Mesenchymal stem cell (in vitro differentiated cells and primary cell): ENCODE data around the gene P3H3.
A peak's percentile ranks its signal among the peaks of the same experiment; 100 is the strongest.

Experiments used
- DNase-seq: peaks from one replicate; pipeline ENCODE4 v3.0.0-alpha.2; 2013
- H2AFZ ChIP-seq: one replicate; pipeline ENCODE4 v1.6.1; 2013; ENCODE audit warnings: low read depth, mild to moderate bottlenecking, control low read depth, inconsistent platforms, low read length, moderate library complexity
- H2AK5ac ChIP-seq: 2 replicates; pipeline ENCODE4 v1.6.1; 2013; ENCODE audit warnings: low read length, moderate library complexity, mild to moderate bottlenecking, inconsistent platforms; ENCODE audit not compliant: severe bottlenecking
- H2BK120ac ChIP-seq: one replicate; pipeline ENCODE4 v1.6.1; 2013; ENCODE audit warnings: low read depth, mild to moderate bottlenecking, inconsistent platforms, low read length, moderate library complexity
- H2BK12ac ChIP-seq, 2 experiments: one replicate each; pipeline ENCODE4 v1.6.1; 2013; ENCODE audit warnings: inconsistent platforms in 2 of 2, low read length in 2 of 2, mild to moderate bottlenecking in 2 of 2, moderate library complexity in 2 of 2, control low read depth in 1 of 2
- H2BK15ac ChIP-seq: one replicate; pipeline ENCODE4 v1.6.1; 2013; ENCODE audit warnings: mild to moderate bottlenecking, low read depth, inconsistent platforms; ENCODE audit not compliant: poor library complexity, severe bottlenecking
- H2BK5ac ChIP-seq: 2 replicates; pipeline ENCODE4 v1.6.1; 2013; ENCODE audit warnings: low read depth, mild to moderate bottlenecking, low read length, control low read depth, inconsistent platforms; ENCODE audit not compliant: poor library complexity, severe bottlenecking
- H3K14ac ChIP-seq, 2 experiments: one replicate each; pipeline ENCODE4 v1.6.1; 2013; ENCODE audit warnings: inconsistent platforms in 2 of 2, low read length in 2 of 2, control low read depth in 1 of 2, mild to moderate bottlenecking in 1 of 2, moderate library complexity in 1 of 2
- H3K18ac ChIP-seq, 2 experiments: one replicate each; pipeline ENCODE4 v1.6.1; 2013; ENCODE audit warnings: inconsistent platforms in 2 of 2, low read length in 2 of 2, control low read depth in 1 of 2, low read depth in 1 of 2, mild to moderate bottlenecking in 1 of 2
- H3K23ac ChIP-seq, 2 experiments: one replicate each; pipeline ENCODE4 v1.6.1; 2013; ENCODE audit warnings: inconsistent platforms in 2 of 2, low read length in 2 of 2, mild to moderate bottlenecking in 2 of 2, moderate library complexity in 2 of 2, control low read depth in 1 of 2
- H3K27ac ChIP-seq: 2 replicates; pipeline ENCODE4 v1.5.1; 2013; ENCODE audit warnings: mild to moderate bottlenecking, moderate library complexity, low read length, control low read depth, inconsistent platforms; ENCODE audit not compliant: poor library complexity, severe bottlenecking
- H3K27me3 ChIP-seq, 2 experiments: 2 replicates each; pipeline versions ENCODE4 v1.6.1 to v1.7.0; 2013; ENCODE audit warnings: low read length in 2 of 2, mild to moderate bottlenecking in 2 of 2, moderate library complexity in 2 of 2, control low read depth in 1 of 2, inconsistent platforms in 1 of 2; ENCODE audit not compliant: control insufficient read depth in 1 of 2, insufficient read depth in 1 of 2
- H3K36me3 ChIP-seq, 2 experiments: 2 replicates each; pipeline versions ENCODE4 v1.6.1 to v1.7.0; 2013; ENCODE audit warnings: low read length in 2 of 2, control low read depth in 1 of 2, inconsistent platforms in 1 of 2, low read depth in 1 of 2, mild to moderate bottlenecking in 1 of 2; ENCODE audit not compliant: insufficient read depth in 2 of 2, control insufficient read depth in 1 of 2
- H3K4ac ChIP-seq, 2 experiments: one replicate each; pipeline ENCODE4 v1.6.1; 2013; ENCODE audit warnings: inconsistent platforms in 2 of 2, low read length in 2 of 2, mild to moderate bottlenecking in 2 of 2, moderate library complexity in 2 of 2, control low read depth in 1 of 2, low read depth in 1 of 2
- H3K4me1 ChIP-seq: 2 replicates; pipeline ENCODE4 v1.6.1; 2013; ENCODE audit warnings: low read depth, low read length, control low read depth; ENCODE audit not compliant: control insufficient read depth, insufficient read depth
- H3K4me2 ChIP-seq: 2 replicates; pipeline ENCODE4 v1.6.1; 2013; ENCODE audit warnings: low read length, mild to moderate bottlenecking, inconsistent platforms; ENCODE audit not compliant: poor library complexity, severe bottlenecking
- H3K4me3 ChIP-seq, 2 experiments: 2 replicates each; pipeline versions ENCODE4 v1.5.1 to v1.7.0; 2013; ENCODE audit warnings: low read length in 2 of 2, mild to moderate bottlenecking in 2 of 2, control low read depth in 1 of 2, low read depth in 1 of 2; ENCODE audit not compliant: insufficient read depth in 1 of 2
- H3K79me1 ChIP-seq: replicated peaks from 2 replicates; pipeline ENCODE4 v1.6.1; 2013; ENCODE audit warnings: mild to moderate bottlenecking, control low read depth, low read length, inconsistent platforms; ENCODE audit not compliant: poor library complexity, severe bottlenecking
- H3K9ac ChIP-seq: 2 replicates; pipeline ENCODE4 v1.7.0; 2013; ENCODE audit warnings: mild to moderate bottlenecking, low read length, moderate library complexity
- H3K9me3 ChIP-seq: 2 replicates; pipeline ENCODE4 v1.7.0; 2013; ENCODE audit warnings: mild to moderate bottlenecking, low read length; ENCODE audit not compliant: control insufficient read depth
- H4K8ac ChIP-seq: one replicate; pipeline ENCODE4 v1.6.1; 2013; ENCODE audit warnings: inconsistent platforms, mild to moderate bottlenecking, low read length, moderate library complexity
- H4K91ac ChIP-seq: one replicate; pipeline ENCODE4 v1.6.1; 2013; ENCODE audit warnings: mild to moderate bottlenecking, low read length, inconsistent platforms
- WGBS: methylation state at CpG from one replicate; pipeline ENCODE4 v1.1.7; 2013; ENCODE audit warnings: mixed read lengths; 5-methylcytosine and 5-hydroxymethylcytosine counted together

The P3H3 gene

GRCh38 chr12:6788972-6789924 is 39.0 kb upstream of the P3H3 start, which contains the start of gene CD4:
Gene CD4 (plus strand): TSS chr12:6789528. CDS start chr12:6800139, 10,611 bp downstream.
- H3K27ac ChIP-seq: no peak within 1 kb of the TSS
- H2AFZ ChIP-seq: peak within 1 kb of the TSS; percentile 46
- H2BK12ac ChIP-seq: no peak within 1 kb of the TSS
- no peak within 1 kb of the TSS for H3K4ac ChIP-seq
- H3K4me3 ChIP-seq: no peak within 1 kb of the TSS
- H3K14ac ChIP-seq: peak within 1 kb of the TSS in 1 of 2 experiments; percentile 41
- H3K79me1 ChIP-seq: no peaks in the 10 kb centered on the region
- H3K36me3 ChIP-seq: no peaks in the 10 kb centered on the region
- H3K18ac ChIP-seq: peak within 1 kb of the TSS in 1 of 2 experiments; percentile 48
- peaks cover 11% of the 10 kb centered on the region for H3K4me1 ChIP-seq
- no peak within 1 kb of the TSS for H3K9ac ChIP-seq
- H3K9me3 ChIP-seq: no peaks in the 10 kb centered on the region
- peak within 1 kb of the TSS; percentile 33 for H2BK15ac ChIP-seq
- H4K8ac ChIP-seq: peak within 1 kb of the TSS; percentile 4
- no peak for DNase-seq
- H2BK120ac ChIP-seq: no peak within 1 kb of the TSS
- no peak within 1 kb of the TSS for H3K4me2 ChIP-seq
- no peak within 1 kb of the TSS for H2AK5ac ChIP-seq
- peaks cover 5 to 23% of the 10 kb centered on the region in 2 experiments for H3K27me3 ChIP-seq
- WGBS: 73% methylated on average over 18 of the region's 18 CpGs
- H4K91ac ChIP-seq: no peak within 1 kb of the TSS
- H2BK5ac ChIP-seq: no peak within 1 kb of the TSS
- H3K23ac ChIP-seq: no peak within 1 kb of the TSS

GRCh38 chr12:6790496-6791150 is 37.6 kb upstream of the P3H3 start:
- Histone ChIP-seq H3K27ac (no peak overlapping the region), H3K27me3 (peaks cover 5 to 33% of the 10 kb centered on the region in 2 experiments), H2BK12ac (no peak overlapping the region), H2AFZ (no peak overlapping the region), H3K4me2 (no peak overlapping the region), H2BK5ac (no peak overlapping the region), H2BK15ac (no peak overlapping the region), H4K91ac (no peak overlapping the region), H3K4ac (no peak overlapping the region), H4K8ac (no peak overlapping the region), H3K36me3 (no peaks in the 10 kb centered on the region), H3K4me1 (peaks cover 11% of the 10 kb centered on the region), H3K4me3 (no peak overlapping the region), H2BK120ac (no peak overlapping the region), H3K9me3 (no peaks in the 10 kb centered on the region), H3K14ac (no peak overlapping the region), H3K23ac (no peak overlapping the region), H3K18ac (no peak overlapping the region), H3K79me1 (no peaks in the 10 kb centered on the region), H3K9ac (no peak overlapping the region), H2AK5ac (no peak overlapping the region)
- WGBS: 95% methylated on average over 12 of the region's 12 CpGs
- no peak for DNase-seq

- Histone ChIP-seq H2AK5ac (no peak overlapping the region), H3K9ac (no peak overlapping the region), H3K4me2 (no peak overlapping the region), H3K27ac (no peak overlapping the region), H3K4me1 (peaks cover 11% of the 10 kb centered on the region), H3K23ac (no peak overlapping the region), H3K18ac (peak overlapping the region in 1 of 2 experiments; percentile 83), H2BK5ac (no peak overlapping the region), H3K4me3 (no peak overlapping the region), H2AFZ (no peak overlapping the region), H2BK12ac (peak overlapping the region in 1 of 2 experiments; percentile 49), H3K9me3 (no peaks in the 10 kb centered on the region), H3K36me3 (no peaks in the 10 kb centered on the region), H3K4ac (peak overlapping the region in 1 of 2 experiments; percentile 24), H3K14ac (no peak overlapping the region), H3K27me3 (peaks cover 14 to 47% of the 10 kb centered on the region in 2 experiments), H2BK120ac (no peak overlapping the region), H3K79me1 (no peaks in the 10 kb centered on the region), H2BK15ac (no peak overlapping the region), H4K91ac (no peak overlapping the region), H4K8ac (peak overlapping the region; percentile 74)
- WGBS: 93% methylated on average over 8 of the region's 13 CpGs
- no peak for DNase-seq
Measured at GRCh38 chr12:6791931-6792520, 36.2 kb upstream of the P3H3 start.
